B cell (primary cell): ENCODE measurements around the gene EEFSEC. TPM values are rescaled to one million over a fixed set of nuclear protein-coding genes. Genes with fewer than 3 reads are reported as not detected.

Experiments used
- ATAC-seq: fragments of 200-7000 bp; cut with Tn5 transposase; one replicate; pipeline ENCODE4 v1.10.0; 2021; ENCODE audit warnings: low read depth, mild to moderate bottlenecking, moderate number of reproducible peaks, moderate library complexity
- CTCF ChIA-PET: fragments of 350-600 bp; sonication (Branson Sonifier 250); formaldehyde crosslinking; loops from one replicate; lab custom pipeline; 2021; ENCODE audit warnings: antibody characterized with exemption, inconsistent platforms; lab: Charles Lee
- POLR2A ChIA-PET: fragments of 350-600 bp; sonication (Branson Sonifier 250); formaldehyde crosslinking; loops from one replicate; lab custom pipeline; 2021; ENCODE audit warnings: antibody characterized with exemption; lab: Charles Lee
- DNase-seq: peaks from one replicate; pipeline ENCODE4 v3.0.0; 2013
- H2AFZ ChIP-seq: 2 replicates; pipeline ENCODE4 v1.6.1; 2012; ENCODE audit warnings: mild to moderate bottlenecking, low read depth, low read length; ENCODE audit not compliant: insufficient read depth, poor library complexity, severe bottlenecking
- H3K27ac ChIP-seq, 2 donors: 1 replicate in 1 of 2; 2 replicates in 1 of 2; pipeline ENCODE4 v1.5.1; 2012 to 2013; ENCODE audit warnings: low read length in 2 of 2, mild to moderate bottlenecking in 2 of 2, moderate library complexity in 1 of 2
- H3K27me3 ChIP-seq, 4 experiments: fragments of 200-600 bp in 1 of 4; sonication (generic) in 1 of 4; replicated peaks in 1 of 4; 1 replicate in 2 of 4; 2 replicates in 2 of 4; pipeline versions ENCODE4 v1.6.1 to v1.7.0; 2013 to 2016; ENCODE audit warnings: low read length in 3 of 4, mild to moderate bottlenecking in 2 of 4, mixed read lengths in 1 of 4, moderate library complexity in 1 of 4; ENCODE audit not compliant: insufficient read depth in 4 of 4, control insufficient read depth in 3 of 4; ENCODE audit errors: control extremely low read depth in 1 of 4
- H3K36me3 ChIP-seq, 2 experiments: replicated peaks in 1 of 2; 1 replicate in 1 of 2; 2 replicates in 1 of 2; pipeline versions ENCODE4 v1.6.1 to v1.7.1; 2013; ENCODE audit warnings: low read length in 1 of 2; ENCODE audit not compliant: insufficient read depth in 2 of 2, control insufficient read depth in 1 of 2; ENCODE audit errors: control extremely low read depth in 1 of 2, extremely low read depth in 1 of 2
- H3K4me1 ChIP-seq, 2 donors: fragments of 200-600 bp in 1 of 2; sonication (generic) in 1 of 2; 1 replicate in 1 of 2; 2 replicates in 1 of 2; pipeline versions ENCODE4 v1.5.1 to v1.6.1; 2013 to 2017; ENCODE audit warnings: low read length in 2 of 2; ENCODE audit not compliant: control insufficient read depth in 2 of 2, insufficient read depth in 2 of 2
- H3K4me2 ChIP-seq: replicated peaks from 2 replicates; pipeline ENCODE3; 2012; ENCODE audit warnings: mild to moderate bottlenecking, low read depth, low read length; ENCODE audit not compliant: poor library complexity, severe bottlenecking
- H3K4me3 ChIP-seq, 5 experiments: fragments of 200-600 bp in 1 of 5; sonication (generic) in 1 of 5; 1 replicate in 3 of 5; 2 replicates in 2 of 5; pipeline versions ENCODE4 v1.5.1 to v1.7.0; 2011 to 2016; ENCODE audit warnings: low read length in 4 of 5, mild to moderate bottlenecking in 4 of 5, low read depth in 2 of 5, control low read depth in 1 of 5, moderate library complexity in 1 of 5; ENCODE audit not compliant: insufficient read depth in 1 of 5; ENCODE audit errors: control extremely low read depth in 1 of 5, extremely low read depth in 1 of 5
- H3K79me2 ChIP-seq: fragments of 200-600 bp; sonication (generic); one replicate; pipeline ENCODE4 v1.6.0; 2016; ENCODE audit warnings: low read length; ENCODE audit not compliant: control insufficient read depth, insufficient read depth
- H3K9ac ChIP-seq: fragments of 200-600 bp; sonication (generic); 2 replicates; pipeline ENCODE4 v1.6.1; 2017; ENCODE audit warnings: mild to moderate bottlenecking, low read length, moderate library complexity
- H3K9me3 ChIP-seq, 3 donors: one replicate each; pipeline versions ENCODE4 v1.6.1 to v1.7.1; 2013; ENCODE audit warnings: low read length in 2 of 3; ENCODE audit not compliant: control insufficient read depth in 2 of 3, insufficient read depth in 1 of 3; ENCODE audit errors: control extremely low read depth in 1 of 3
- H4K20me1 ChIP-seq: 2 replicates; pipeline ENCODE4 v1.6.0; 2012; ENCODE audit warnings: mild to moderate bottlenecking, low read length; ENCODE audit not compliant: insufficient read depth, control insufficient read depth, poor library complexity, severe bottlenecking
- H3K27ac Mint-ChIP-seq: one replicate; pipeline ENCODE4 v1.8.0; 2021; ENCODE audit warnings: mixed read lengths
- H3K27me3 Mint-ChIP-seq: one replicate; pipeline ENCODE4 v1.8.0; 2021; ENCODE audit warnings: mixed read lengths
- H3K4me1 Mint-ChIP-seq: one replicate; pipeline ENCODE4 v1.8.0; 2021; ENCODE audit warnings: mixed read lengths
- H3K4me3 Mint-ChIP-seq: one replicate; pipeline ENCODE4 v1.8.0; 2021; ENCODE audit warnings: mixed read lengths
- H3K9me3 Mint-ChIP-seq: one replicate; pipeline ENCODE4 v1.8.0; 2022; ENCODE audit warnings: mixed read lengths; ENCODE audit not compliant: insufficient read depth
- CTCF ChIP-seq: fragments of 200-600 bp; IDR thresholded peaks from one replicate; pipeline ENCODE4 v1.8.0; 2022; ENCODE audit warnings: antibody characterized with exemption, mild to moderate bottlenecking
- EZH2 ChIP-seq: IDR thresholded peaks from 2 replicates; pipeline ENCODE4 v1.6.1; 2012; ENCODE audit warnings: borderline replicate concordance, low read depth, mild to moderate bottlenecking, moderate library complexity, low read length; ENCODE audit not compliant: insufficient read depth, poor library complexity, severe bottlenecking
- WGBS: methylation state at CpG from one replicate; pipeline ENCODE4 v1.1.5; 2013; ENCODE audit warnings: missing lambda C conversion rate; ENCODE audit not compliant: insufficient coverage; 5-methylcytosine and 5-hydroxymethylcytosine counted together
- intact Hi-C: fragments of 100-400 bp; cut with micrococcal nuclease; formaldehyde crosslinking; loops from one replicate; pipeline ENCODE4 v1.10.0; 2022
- polyA plus RNA-seq: library from polyadenylated mRNA; depleted of rRNA; stranded (reverse); fragments of >200 nt; gene quantifications from 2 replicates; pipeline ENCODE4 v1.2.3, GENCODE V29; 2012
- total RNA-seq, 2 donors: library from RNA; stranded (reverse); fragments of 120-200 nt in 1 of 2; gene quantifications; 1 replicate in 1 of 2; 2 replicates in 1 of 2; pipeline versions ENCODE4 v1.2.3 to v1.2.4, GENCODE V29; 2013 to 2022

EEFSEC gene
- total and polyA plus RNA-seq, 2 donors (not counting 1 experiment from before 2014, with no cell fraction given): 17.9 to 18.4 TPM

- Mint-ChIP-seq H3K27me3 (peaks cover 55% of the 10 kb centered on the region), H3K27ac (no peak overlapping the region), H3K9me3 (peaks cover 3% of the 10 kb centered on the region), H3K4me3 (no peak overlapping the region), H3K4me1 (peaks cover 6% of the 10 kb centered on the region)
- no peaks in the 10 kb centered on the region for H4K20me1 ChIP-seq
- ATAC-seq (no peak), DNase-seq (no peak)
- H3K4me2 ChIP-seq: no peak overlapping the region
- intact Hi-C loops: no loop called here
- no peaks in the 10 kb centered on the region for H3K79me2 ChIP-seq
- H2AFZ ChIP-seq: no peak overlapping the region
- no peaks in the 10 kb centered on the region for H3K36me3 ChIP-seq
- CTCF ChIA-PET: no interaction called here
- H3K4me3 ChIP-seq: no peak overlapping the region
- TF ChIP-seq CTCF (no peak), EZH2 (no peak)
- POLR2A ChIA-PET: no interaction called here
- H3K27me3 ChIP-seq: peaks cover 0 to 12% (median 0%) of the 10 kb centered on the region in 4 experiments
- peaks cover 0 to 12% (median 0%) of the 10 kb centered on the region in 3 donors for H3K9me3 ChIP-seq
- H3K27ac ChIP-seq: no peak overlapping the region
- H3K9ac ChIP-seq: no peak overlapping the region
- WGBS: 86% methylated on average over 19 of the region's 21 CpGs
- no peaks in the 10 kb centered on the region for H3K4me1 ChIP-seq
Observed at GRCh38 chr3:128452678-128453275, 299.5 kb downstream of the EEFSEC start.

- Histone ChIP-seq H3K36me3 (no peaks in the 10 kb centered on the region), H3K4me1 (no peaks in the 10 kb centered on the region), H3K9ac (no peak overlapping the region), H3K27me3 (peaks cover 0 to 11% (median 0%) of the 10 kb centered on the region in 4 experiments), H4K20me1 (no peaks in the 10 kb centered on the region), H3K27ac (no peak overlapping the region), H3K4me3 (no peak overlapping the region), H3K79me2 (no peaks in the 10 kb centered on the region), H2AFZ (no peak overlapping the region), H3K4me2 (no peak overlapping the region), H3K9me3 (peaks cover 0 to 9% (median 0%) of the 10 kb centered on the region in 3 donors)
- ATAC-seq: no peak
- ChIA-PET CTCF (no interaction called here), POLR2A (no interaction called here)
- 27% methylated on average over 13 of the region's 21 CpGs for WGBS
- Mint-ChIP-seq H3K4me3 (no peak overlapping the region), H3K27me3 (peaks cover 51% of the 10 kb centered on the region), H3K9me3 (no peaks in the 10 kb centered on the region), H3K4me1 (peaks cover 2% of the 10 kb centered on the region), H3K27ac (no peak overlapping the region)
- TF ChIP-seq EZH2 (no peak), CTCF (no peak)
- no peak for DNase-seq
- intact Hi-C loops: no loop called here
Observed at GRCh38 chr3:128453501-128454309, 300.4 kb downstream of the EEFSEC start.
